HG03469 (cell line): ENCODE measurements around the gene OR4E2.
"Not testable (repeated sequence)": the region's sequence is repeated elsewhere in the genome, so short reads cannot be mapped to it uniquely, and the experiment has no call there.

Source experiments
- ATAC-seq: cut with Tn5 transposase; IDR thresholded peaks from one replicate; pipeline ENCODE4 v1.9.1; 2021; ENCODE audit warnings: mild to moderate bottlenecking, moderate library complexity, moderate number of reproducible peaks; ENCODE audit not compliant: unreplicated experiment

The OR4E2 gene

GRCh38 chr14:21686468-21686867 is 32.8 kb downstream of the OR4E2 start:
- ATAC-seq, result no peak

DNA sequence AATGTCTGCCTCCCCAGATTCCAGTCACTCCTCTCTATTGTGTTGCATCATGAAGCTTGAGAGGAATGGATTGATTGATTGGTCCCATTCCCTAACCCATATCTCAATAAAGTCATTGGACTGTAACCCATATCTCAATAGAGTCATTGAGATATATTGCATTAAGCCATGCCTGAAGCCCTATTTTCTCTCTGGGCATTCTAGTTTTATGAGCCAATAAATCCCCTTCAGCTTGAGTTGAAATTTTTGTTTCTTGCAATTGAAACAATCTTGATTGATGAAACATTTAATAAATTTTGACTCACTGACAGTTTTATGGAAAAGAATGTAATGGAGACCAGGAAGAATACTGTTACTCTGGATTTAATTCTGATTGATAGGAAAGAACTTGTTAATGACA is 40.8 kb downstream of the OR4E2 start:
- no peak for ATAC-seq

GRCh38 chr14:21697662-21698061 is 44.0 kb downstream of the OR4E2 start:
- not testable (repeated sequence) for ATAC-seq

- ATAC-seq, result not testable (repeated sequence)
Measured at GRCh38 chr14:21698538-21698937, 44.9 kb downstream of the OR4E2 start.

- ATAC-seq, result no peak
Measured at GRCh38 chr14:21699551-21699950, 45.9 kb downstream of the OR4E2 start.

DNA sequence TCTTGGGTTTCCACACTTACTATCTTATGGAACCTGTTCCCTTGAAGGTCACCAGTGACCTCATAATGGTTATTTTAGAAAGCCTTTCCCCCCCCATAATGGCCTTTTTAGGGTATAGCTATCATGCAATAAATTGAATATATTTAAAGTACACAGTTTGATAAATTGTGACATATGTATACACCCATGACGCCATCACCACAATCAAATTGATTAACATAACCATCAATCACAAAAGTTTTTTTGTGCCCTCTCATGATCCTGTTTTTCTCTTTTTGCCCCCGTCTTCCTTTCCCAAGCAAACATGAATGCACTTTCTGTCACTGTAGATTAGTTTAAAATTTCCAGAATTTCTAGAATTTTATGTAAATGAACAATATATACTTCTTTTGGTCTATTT is 48.7 kb downstream of the OR4E2 start:
- ATAC-seq, result no peak

DNA sequence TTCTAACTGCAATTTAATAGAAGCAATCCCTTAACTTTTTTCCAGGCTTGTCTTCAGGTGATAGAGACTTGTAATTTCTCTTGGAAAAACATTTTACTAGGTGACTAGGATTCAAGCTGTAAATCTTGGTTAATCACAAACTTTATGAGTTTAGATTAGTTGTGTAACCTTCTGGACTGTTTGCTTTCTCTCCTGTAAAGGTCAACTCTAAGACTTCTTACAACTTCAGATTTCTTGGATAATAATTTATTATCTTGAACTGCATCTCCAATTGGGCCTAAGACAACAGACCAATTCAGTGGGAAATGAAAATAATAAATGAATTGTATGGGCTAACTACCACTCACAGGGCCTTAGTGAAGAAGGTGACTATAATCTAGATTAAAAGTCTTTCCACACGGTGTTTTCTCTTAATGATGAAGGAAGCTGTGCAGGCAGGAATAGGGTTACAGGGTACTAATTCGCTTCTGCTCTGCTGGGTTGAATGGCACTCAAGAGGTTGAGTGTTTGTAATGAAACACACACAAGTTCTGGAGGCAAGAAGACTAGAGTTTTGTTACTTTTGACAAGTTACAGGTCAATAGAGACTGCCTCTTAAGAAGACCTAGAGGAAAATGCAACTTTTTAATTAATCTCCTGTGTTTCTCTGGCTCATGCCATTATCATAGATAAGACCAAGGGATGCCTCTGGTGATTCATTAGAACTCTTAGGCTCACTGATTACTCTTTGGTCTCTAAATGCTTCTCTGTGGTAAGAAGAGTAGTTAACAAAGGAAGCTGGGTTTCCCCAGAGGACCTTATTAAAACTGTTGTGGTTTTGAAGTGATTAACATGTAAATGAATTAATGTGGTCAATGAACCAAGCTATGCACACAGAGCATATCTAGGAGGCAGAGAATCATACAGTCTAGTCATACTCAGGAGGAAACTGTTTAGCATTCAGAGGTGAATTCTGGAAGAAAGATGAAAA is 50.0 kb downstream of the OR4E2 start:
- no peak for ATAC-seq

- ATAC-seq, result no peak
Measured at GRCh38 chr14:21704338-21704737, 50.7 kb downstream of the OR4E2 start.

DNA sequence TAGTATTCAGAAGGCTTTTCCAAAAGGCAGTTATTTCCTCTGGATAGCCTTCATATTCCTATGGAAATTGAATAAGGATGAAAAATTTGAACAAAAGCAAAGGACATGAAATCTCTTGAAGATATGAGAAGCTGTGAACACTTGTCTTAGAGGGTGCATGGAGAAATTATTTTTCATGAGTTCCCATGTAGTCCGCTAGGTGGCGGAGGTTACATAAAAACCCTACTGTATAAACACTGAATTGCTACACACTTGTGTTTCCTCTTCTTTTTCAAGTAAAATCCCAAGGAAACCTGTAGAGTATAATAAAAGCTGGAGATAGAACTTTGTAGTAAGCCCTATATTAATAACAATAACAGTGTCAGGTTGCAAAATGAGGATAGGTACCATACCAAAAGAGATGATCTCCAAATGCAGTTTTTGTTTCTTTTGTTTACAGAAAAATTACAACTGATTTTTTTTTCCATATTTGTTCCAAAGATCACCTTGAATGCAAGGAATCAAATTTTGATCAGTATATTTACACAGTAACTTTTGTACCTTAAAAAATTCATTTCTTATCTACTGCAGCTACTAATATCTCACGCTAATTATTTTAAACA is 57.8 kb downstream of the OR4E2 start:
- no peak for ATAC-seq

- no peak for ATAC-seq
Measured at GRCh38 chr14:21712036-21712435, 58.4 kb downstream of the OR4E2 start.

GRCh38 chr14:21714318-21714929 is 60.8 kb downstream of the OR4E2 start:
- ATAC-seq, result no peak
